HEK293 (cell line): ENCODE measurements around the gene RHBG.

Experiments used
- CTCF ChIA-PET: fragments of 350-600 bp; formaldehyde crosslinking; extraction: SDS; loops from one replicate; lab custom pipeline; 2021; ENCODE audit warnings: antibody characterized with exemption; lab: Yijun Ruan, JAX
- POLR2A ChIA-PET: fragments of 300-600 bp; formaldehyde crosslinking; extraction: SDS; loops from one replicate; lab custom pipeline; 2020; ENCODE audit warnings: antibody characterized with exemption, inconsistent platforms; lab: Yijun Ruan, JAX
- H3K27ac ChIP-seq: fragments of 200-500 bp; sonication (Bioruptor generic); 2 replicates; pipeline ENCODE4 v1.5.1; 2014; ENCODE audit warnings: low read depth, low read length, control low read depth, inconsistent platforms; ENCODE audit errors: extremely low read depth
- H3K36me3 ChIP-seq, 2 experiments: fragments of 200-500 bp in 1 of 2; sonication (Bioruptor generic) in 1 of 2; 1 replicate in 1 of 2; 2 replicates in 1 of 2; pipeline ENCODE4 v1.5.1; 2014 to 2017; ENCODE audit warnings: inconsistent platforms in 2 of 2, low read length in 2 of 2; ENCODE audit not compliant: control insufficient read depth in 2 of 2, insufficient read depth in 1 of 2
- H3K4me1 ChIP-seq: fragments of 200-500 bp; sonication (Bioruptor generic); 2 replicates; pipeline ENCODE4 v1.5.1; 2014; ENCODE audit warnings: mild to moderate bottlenecking, low read length, inconsistent platforms; ENCODE audit not compliant: control insufficient read depth, insufficient read depth
- H3K4me3 ChIP-seq: 2 replicates; pipeline ENCODE4 v1.5.1; 2011; ENCODE audit warnings: low read depth, mild to moderate bottlenecking, control low read depth, low read length, moderate library complexity
- H3K9me3 ChIP-seq: fragments of 200-500 bp; sonication (Bioruptor generic); 2 replicates; pipeline ENCODE4 v1.5.1; 2014; ENCODE audit warnings: low read depth, low read length, inconsistent platforms; ENCODE audit not compliant: control insufficient read depth, insufficient read depth
- AEBP2 ChIP-seq: fragments of 450-650 bp; formaldehyde crosslinking; IDR thresholded peaks from 2 replicates; pipeline ENCODE4 v1.5.1; 2016; ENCODE audit warnings: missing biosample characterization, missing genetic modification characterization, borderline replicate concordance
- EGR2 ChIP-seq: fragments of 450-650 bp; formaldehyde crosslinking; IDR thresholded peaks from 2 replicates; pipeline ENCODE4 v1.5.1; 2016; ENCODE audit warnings: low read depth, missing biosample characterization, missing genetic modification characterization
- HIC1 ChIP-seq: fragments of 450-650 bp; formaldehyde crosslinking; IDR thresholded peaks from 2 replicates; pipeline ENCODE4 v1.5.1; 2016; ENCODE audit warnings: missing biosample characterization, missing genetic modification characterization
- IKZF3 ChIP-seq: fragments of 450-650 bp; IDR thresholded peaks from 2 replicates; pipeline ENCODE4 v1.5.0; 2018; ENCODE audit warnings: missing biosample characterization, mild to moderate bottlenecking, missing genetic modification characterization, moderate library complexity
- INSM2 ChIP-seq: fragments of 450-650 bp; formaldehyde crosslinking; IDR thresholded peaks from 2 replicates; pipeline ENCODE4 v1.5.1; 2016; ENCODE audit warnings: missing biosample characterization, missing genetic modification characterization
- MEIS1 ChIP-seq: sonication (generic); formaldehyde crosslinking; IDR thresholded peaks from 2 replicates; pipeline ENCODE4 v1.8.1; 2022; ENCODE audit warnings: missing genetic modification reagents, mild to moderate bottlenecking, borderline replicate concordance
- OSR2 ChIP-seq: fragments of 450-650 bp; formaldehyde crosslinking; IDR thresholded peaks from 2 replicates; pipeline ENCODE4 v1.5.1; 2016; ENCODE audit warnings: missing biosample characterization, missing genetic modification characterization
- PRDM10 ChIP-seq: fragments of 450-650 bp; formaldehyde crosslinking; IDR thresholded peaks from 2 replicates; pipeline ENCODE4 v1.5.1; 2016; ENCODE audit warnings: missing biosample characterization, missing genetic modification characterization
- SP2 ChIP-seq: fragments of 450-650 bp; formaldehyde crosslinking; IDR thresholded peaks from 2 replicates; pipeline ENCODE4 v1.5.1; 2016; ENCODE audit warnings: missing biosample characterization, missing genetic modification characterization
- ZBTB20 ChIP-seq: fragments of 450-650 bp; formaldehyde crosslinking; IDR thresholded peaks from 2 replicates; pipeline ENCODE4 v1.5.1; 2016; ENCODE audit warnings: missing biosample characterization, missing genetic modification characterization
- ZBTB48 ChIP-seq: fragments of 450-650 bp; formaldehyde crosslinking; IDR thresholded peaks from 2 replicates; pipeline ENCODE4 v1.5.1; 2016; ENCODE audit warnings: missing biosample characterization, missing genetic modification characterization
- ZFHX2 ChIP-seq: fragments of 450-650 bp; formaldehyde crosslinking; conservative IDR thresholded peaks from 2 replicates; pipeline ENCODE4 v1.5.1; 2016; ENCODE audit warnings: missing biosample characterization, missing genetic modification characterization
- ZNF324 ChIP-seq: fragments of 450-650 bp; formaldehyde crosslinking; IDR thresholded peaks from 2 replicates; pipeline ENCODE4 v1.5.1; 2016; ENCODE audit warnings: missing biosample characterization, missing genetic modification characterization
- ZNF335 ChIP-seq: fragments of 450-650 bp; formaldehyde crosslinking; conservative IDR thresholded peaks from 2 replicates; pipeline ENCODE4 v1.5.1; 2016; ENCODE audit warnings: missing biosample characterization, missing genetic modification characterization
- ZNF426 ChIP-seq: fragments of 450-650 bp; formaldehyde crosslinking; IDR thresholded peaks from 2 replicates; pipeline ENCODE4 v1.5.1; 2017; ENCODE audit warnings: missing biosample characterization, missing genetic modification characterization, mild to moderate bottlenecking, inconsistent platforms, moderate library complexity
- ZNF585B ChIP-seq: fragments of 450-650 bp; formaldehyde crosslinking; IDR thresholded peaks from 2 replicates; pipeline ENCODE4 v1.5.1; 2016; ENCODE audit warnings: missing biosample characterization, missing genetic modification characterization
- ZNF660 ChIP-seq: fragments of 450-650 bp; IDR thresholded peaks from 2 replicates; pipeline ENCODE4 v1.5.1; 2018; ENCODE audit warnings: missing biosample characterization, mild to moderate bottlenecking, missing genetic modification characterization
- ZNF670 ChIP-seq: fragments of 450-650 bp; formaldehyde crosslinking; IDR thresholded peaks from 2 replicates; pipeline ENCODE4 v1.5.1; 2016; ENCODE audit warnings: missing biosample characterization, missing genetic modification characterization, low read depth
- ZNF692 ChIP-seq: fragments of 450-650 bp; formaldehyde crosslinking; IDR thresholded peaks from 2 replicates; pipeline ENCODE4 v1.5.1; 2016; ENCODE audit warnings: missing biosample characterization, missing genetic modification characterization
- ZSCAN18 ChIP-seq: fragments of 450-650 bp; formaldehyde crosslinking; IDR thresholded peaks from 2 replicates; pipeline ENCODE4 v1.5.1; 2016; ENCODE audit warnings: missing biosample characterization, missing genetic modification characterization
- ZSCAN30 ChIP-seq: fragments of 450-650 bp; IDR thresholded peaks from 2 replicates; pipeline ENCODE4 v1.5.1; 2018; ENCODE audit warnings: missing biosample characterization, mild to moderate bottlenecking, missing genetic modification characterization, moderate library complexity

RHBG gene

GRCh38 chr1:156378557-156378956 lies 9.5 kb downstream of the RHBG start (continued):
- TF ChIP-seq OSR2 (tag by site-specific recombination) (no peak), HIC1 (tag by site-specific recombination) (no peak)

GRCh38 chr1:156379420-156380165 lies 10.6 kb downstream of the RHBG start:
- Histone ChIP-seq H3K9me3 (no peaks in the 10 kb centered on the region), H3K36me3 (no peaks in the 10 kb centered on the region), H3K27ac (no peak overlapping the region), H3K4me3 (no peak overlapping the region), H3K4me1 (no peaks in the 10 kb centered on the region)
- ChIA-PET POLR2A (no interaction called here), CTCF (interaction anchor here (0.7 to 17.5 kb wide), 6 partner anchors 20 to 200 kb away, joined by 3 to 439 read pairs (median 3); no protein-coding TSS in a partner anchor)
- TF ChIP-seq IKZF3, result peak; percentile 65; the same call in 1 of the 2 replicates
- peak; percentile 51; the same call in 1 of the 2 replicates for TF ChIP-seq ZBTB48 (tag by site-specific recombination)
- no peak for TF ChIP-seq ZNF692 (tag by site-specific recombination)
- TF ChIP-seq ZSCAN18 (tag by site-specific recombination), result no peak
- TF ChIP-seq MEIS1 (CRISPR knock-in tag), result no peak
- peak; percentile 72 for TF ChIP-seq PRDM10 (tag by site-specific recombination)
- TF ChIP-seq ZSCAN30, result no peak
- no peak for TF ChIP-seq ZNF670
- peak; percentile 96 for TF ChIP-seq ZBTB20 (tag by site-specific recombination)
- TF ChIP-seq ZNF426 (tag by site-specific recombination), result no peak
- peak; percentile 55 for TF ChIP-seq ZNF335 (tag by site-specific recombination)
- peak; percentile 57; the same call in 1 of the 2 replicates for TF ChIP-seq EGR2
- no peak for TF ChIP-seq AEBP2 (tag by site-specific recombination)
- TF ChIP-seq INSM2, result no peak
- TF ChIP-seq ZNF660 (tag by site-specific recombination), result 0 out of 2 replicates have a peak, but pooled peaks have one; percentile 18
- no peak for TF ChIP-seq ZNF585B (tag by site-specific recombination)
- no peak for TF ChIP-seq SP2
- no peak for TF ChIP-seq ZNF324 (tag by site-specific recombination)
- TF ChIP-seq ZFHX2 (tag by site-specific recombination), result peak; percentile 59
